Glutamatergic neuron (in vitro differentiated cells): ENCODE results near the gene KLF3. TPM values are rescaled to one million over a fixed set of nuclear protein-coding genes. Genes with fewer than 3 reads are reported as not detected.

ENCODE experiments used
- DNase-seq: peaks from one replicate; pipeline ENCODE4 v3.0.0; 2022
- H3K27ac Mint-ChIP-seq: one replicate; pipeline ENCODE4 v1.8.0; 2020; ENCODE audit warnings: mild to moderate bottlenecking, mixed read lengths, inconsistent platforms; ENCODE audit not compliant: unreplicated experiment
- H3K27me3 Mint-ChIP-seq: one replicate; pipeline ENCODE4 v1.8.0; 2020; ENCODE audit warnings: mild to moderate bottlenecking, moderate library complexity, mixed read lengths, inconsistent platforms; ENCODE audit not compliant: unreplicated experiment
- H3K36me3 Mint-ChIP-seq: one replicate; pipeline ENCODE4 v1.8.0; 2020; ENCODE audit warnings: mild to moderate bottlenecking, mixed read lengths, inconsistent platforms; ENCODE audit not compliant: unreplicated experiment
- H3K4me1 Mint-ChIP-seq: one replicate; pipeline ENCODE4 v1.8.0; 2020; ENCODE audit warnings: mild to moderate bottlenecking, low read depth, mixed read lengths, inconsistent platforms; ENCODE audit not compliant: unreplicated experiment
- H3K4me3 Mint-ChIP-seq: one replicate; pipeline ENCODE4 v1.8.0; 2020; ENCODE audit warnings: mild to moderate bottlenecking, mixed read lengths, inconsistent platforms; ENCODE audit not compliant: unreplicated experiment
- H3K9me3 Mint-ChIP-seq: one replicate; pipeline ENCODE4 v1.8.0; 2020; ENCODE audit warnings: mild to moderate bottlenecking, moderate library complexity, mixed read lengths, inconsistent platforms; ENCODE audit not compliant: unreplicated experiment
- total RNA-seq: library from RNA; stranded (reverse); fragmentation: NEBNext Ultra II Directional; extraction: Animal tissue kit (Norgen Biotek cat#: 25700); gene quantifications from one replicate; pipeline ENCODE4 v1.2.1, GENCODE V29; 2021; ENCODE audit not compliant: unreplicated experiment
- TF ChIP-seq, protein P1 (sequence below): fragments of 200-600 bp; sonication (generic); IDR thresholded peaks from one replicate; pipeline ENCODE4 v1.5.0; 2021; ENCODE audit not compliant: partially characterized antibody, unreplicated experiment

Gene KLF3
- total RNA-seq, 1 donor from 2014 or later: 38.4 TPM

DNA sequence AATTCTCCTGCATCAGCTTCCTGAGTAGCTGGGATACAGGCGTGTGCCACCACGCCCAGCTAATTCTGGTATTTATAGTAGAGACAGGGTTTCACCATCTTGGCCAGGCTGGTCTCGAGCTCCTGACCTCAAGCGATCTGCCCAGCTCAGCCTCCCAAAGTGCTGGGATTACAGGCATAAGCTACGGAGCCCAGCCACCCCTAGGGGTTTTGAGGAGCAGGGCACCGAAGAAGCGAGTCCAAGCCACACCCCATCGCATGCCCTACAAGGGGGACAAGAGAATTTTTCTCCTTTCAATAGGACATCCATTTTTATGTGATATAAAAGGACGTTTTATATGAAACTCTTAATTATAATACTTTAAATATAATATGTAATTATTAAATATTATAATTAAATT lies 13.9 kb upstream of the KLF3 start:
- H3K4me3 Mint-ChIP-seq: no peak overlapping the region
- TF ChIP-seq, protein P1, sequence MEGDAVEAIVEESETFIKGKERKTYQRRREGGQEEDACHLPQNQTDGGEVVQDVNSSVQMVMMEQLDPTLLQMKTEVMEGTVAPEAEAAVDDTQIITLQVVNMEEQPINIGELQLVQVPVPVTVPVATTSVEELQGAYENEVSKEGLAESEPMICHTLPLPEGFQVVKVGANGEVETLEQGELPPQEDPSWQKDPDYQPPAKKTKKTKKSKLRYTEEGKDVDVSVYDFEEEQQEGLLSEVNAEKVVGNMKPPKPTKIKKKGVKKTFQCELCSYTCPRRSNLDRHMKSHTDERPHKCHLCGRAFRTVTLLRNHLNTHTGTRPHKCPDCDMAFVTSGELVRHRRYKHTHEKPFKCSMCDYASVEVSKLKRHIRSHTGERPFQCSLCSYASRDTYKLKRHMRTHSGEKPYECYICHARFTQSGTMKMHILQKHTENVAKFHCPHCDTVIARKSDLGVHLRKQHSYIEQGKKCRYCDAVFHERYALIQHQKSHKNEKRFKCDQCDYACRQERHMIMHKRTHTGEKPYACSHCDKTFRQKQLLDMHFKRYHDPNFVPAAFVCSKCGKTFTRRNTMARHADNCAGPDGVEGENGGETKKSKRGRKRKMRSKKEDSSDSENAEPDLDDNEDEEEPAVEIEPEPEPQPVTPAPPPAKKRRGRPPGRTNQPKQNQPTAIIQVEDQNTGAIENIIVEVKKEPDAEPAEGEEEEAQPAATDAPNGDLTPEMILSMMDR: no peak
- DNase-seq: no peak

DNA sequence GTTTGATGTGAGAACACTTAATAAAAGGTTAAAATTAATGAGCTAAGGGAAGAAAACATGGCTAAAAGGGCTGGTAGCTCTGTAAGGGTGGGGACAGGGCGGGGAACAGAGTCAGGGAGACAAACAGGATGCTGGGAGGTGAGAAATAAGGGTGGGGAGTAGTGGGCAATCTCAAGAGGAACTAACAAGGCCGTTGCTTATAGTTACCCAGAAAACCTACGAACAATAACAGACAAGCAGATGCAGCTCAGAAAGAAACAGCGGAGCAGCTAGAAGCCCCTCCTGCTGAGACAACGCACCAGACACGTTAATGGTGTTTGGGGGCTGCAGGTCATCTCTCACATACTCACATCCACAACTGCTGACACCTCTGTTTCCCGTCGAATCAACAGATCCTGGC lies 9.7 kb upstream of the KLF3 start:
- Mint-ChIP-seq H3K27ac (no peak overlapping the region), H3K27me3 (peaks cover 1% of the 10 kb centered on the region), H3K9me3 (no peaks in the 10 kb centered on the region), H3K4me1 (no peaks in the 10 kb centered on the region), H3K4me3 (no peak overlapping the region), H3K36me3 (no peaks in the 10 kb centered on the region)
- DNase-seq: no peak
- TF ChIP-seq, protein P1: no peak

More for the DNA sequence above, 13.9 kb upstream of the KLF3 start:
- H3K9me3 Mint-ChIP-seq: no peaks in the 10 kb centered on the region
- H3K36me3 Mint-ChIP-seq: no peaks in the 10 kb centered on the region
- no peaks in the 10 kb centered on the region for H3K27me3 Mint-ChIP-seq
- no peak overlapping the region for H3K27ac Mint-ChIP-seq
- H3K4me1 Mint-ChIP-seq: no peaks in the 10 kb centered on the region

GRCh38 chr4:38656111-38656510 lies 7.9 kb upstream of the KLF3 start:
- no peak for DNase-seq
- peaks cover 1% of the 10 kb centered on the region for H3K27me3 Mint-ChIP-seq
- H3K36me3 Mint-ChIP-seq: no peaks in the 10 kb centered on the region
- H3K4me3 Mint-ChIP-seq: no peak overlapping the region
- TF ChIP-seq, protein P1: no peak
- no peaks in the 10 kb centered on the region for H3K4me1 Mint-ChIP-seq
- no peak overlapping the region for H3K27ac Mint-ChIP-seq
- H3K9me3 Mint-ChIP-seq: no peaks in the 10 kb centered on the region

GRCh38 chr4:38659346-38659745 lies 4.7 kb upstream of the KLF3 start:
- peaks cover 3% of the 10 kb centered on the region for H3K4me1 Mint-ChIP-seq
- no peak for DNase-seq
- peaks cover 4% of the 10 kb centered on the region for H3K36me3 Mint-ChIP-seq
- no peak overlapping the region for H3K27ac Mint-ChIP-seq
- H3K4me3 Mint-ChIP-seq: no peak overlapping the region
- TF ChIP-seq, protein P1: no peak
- H3K9me3 Mint-ChIP-seq: peaks cover 9% of the 10 kb centered on the region
- H3K27me3 Mint-ChIP-seq: peaks cover 3% of the 10 kb centered on the region

DNA sequence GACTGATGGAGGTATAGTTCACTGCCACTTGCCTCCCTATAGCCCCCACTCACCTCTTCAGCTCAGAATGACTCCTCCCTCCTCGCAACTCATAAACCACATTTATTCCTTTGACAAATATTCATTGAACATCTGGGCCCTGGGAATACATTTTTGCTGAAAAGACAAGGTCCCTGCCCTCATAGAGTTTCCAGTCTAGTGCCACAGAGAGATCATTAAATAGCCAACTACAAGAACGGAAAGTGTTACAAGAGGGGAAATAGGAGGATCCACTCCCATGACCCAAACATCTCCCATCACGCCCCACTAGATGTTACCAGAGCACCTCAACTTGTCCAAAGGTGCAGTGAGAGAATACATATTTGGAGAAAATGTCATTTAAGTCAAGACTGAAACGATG lies 3.2 kb upstream of the KLF3 start:
- peaks cover 9% of the 10 kb centered on the region for H3K27me3 Mint-ChIP-seq
- peaks cover 19% of the 10 kb centered on the region for H3K9me3 Mint-ChIP-seq
- peaks cover 6% of the 10 kb centered on the region for H3K4me1 Mint-ChIP-seq
- H3K36me3 Mint-ChIP-seq: peaks cover 4% of the 10 kb centered on the region
- TF ChIP-seq, protein P1: no peak
- no peak overlapping the region for H3K27ac Mint-ChIP-seq
- DNase-seq: no peak
- peak overlapping the region; percentile 3 for H3K4me3 Mint-ChIP-seq
